Activated CD8-positive, alpha-beta memory T cell treated with anti-CD3 and anti-CD28 coated beads, Interleukin-2, amount 50 U/mL, for 24 hours (primary cell): ENCODE measurements around the gene MACF1.
"Not testable (repeated sequence)": the region's sequence is repeated elsewhere in the genome, so short reads cannot be mapped to it uniquely, and the experiment has no call there.

ENCODE experiments used
- DNase-seq: peaks from one replicate; pipeline ENCODE4 v3.0.0-alpha.2; 2020; ENCODE audit errors: extremely low read depth

MACF1 gene

GRCh38 chr1:39204441-39205081 lies at the start of gene MACF1:
TSS of gene MACF1 (plus strand) at chr1:39204695. CDS start at chr1:39205023, 328 bp downstream.
- no peak for DNase-seq

- no peak for DNase-seq
Observed at GRCh38 chr1:39157304-39157703, 47.2 kb upstream of the MACF1 start.

- no peak for DNase-seq
Observed at GRCh38 chr1:39158327-39159086, 46.0 kb upstream of the MACF1 start.

- DNase-seq, result no peak
Observed at GRCh38 chr1:39159224-39160036, 45.1 kb upstream of the MACF1 start.

- DNase-seq, result no peak
Observed at GRCh38 chr1:39160703-39161102, 43.8 kb upstream of the MACF1 start.

GRCh38 chr1:39161811-39162210 lies 42.7 kb upstream of the MACF1 start:
- not testable (repeated sequence) for DNase-seq

GRCh38 chr1:39163469-39163868 lies 41.0 kb upstream of the MACF1 start:
- DNase-seq, result no peak

- no peak for DNase-seq
Observed at GRCh38 chr1:39164256-39164655, 40.2 kb upstream of the MACF1 start.

GRCh38 chr1:39165049-39165448 lies 39.4 kb upstream of the MACF1 start:
- DNase-seq, result no peak

- no peak for DNase-seq
Observed at GRCh38 chr1:39165488-39165887, 39.0 kb upstream of the MACF1 start.

- no peak for DNase-seq
Observed at GRCh38 chr1:39167632-39168209, 36.8 kb upstream of the MACF1 start.

- DNase-seq, result no peak
Observed at GRCh38 chr1:39168301-39169080, 36.0 kb upstream of the MACF1 start.

- no peak for DNase-seq
Observed at GRCh38 chr1:39170731-39171667, 33.5 kb upstream of the MACF1 start.

GRCh38 chr1:39173119-39173994 lies 31.1 kb upstream of the MACF1 start:
- no peak for DNase-seq

GRCh38 chr1:39173995-39174380 lies 30.5 kb upstream of the MACF1 start:
- DNase-seq, result no peak

GRCh38 chr1:39174390-39175081 lies 30.0 kb upstream of the MACF1 start:
- no peak for DNase-seq

GRCh38 chr1:39177706-39178105 lies 26.8 kb upstream of the MACF1 start:
- DNase-seq, result no peak

- DNase-seq, result no peak
Observed at GRCh38 chr1:39178541-39179431, 25.7 kb upstream of the MACF1 start.
